ACC112 (cell line): ENCODE measurements around the gene TCERG1L.

ENCODE experiments used
- H2AFZ ChIP-seq: fragments of 200-600 bp; sonication (generic); one replicate; pipeline ENCODE4 v1.6.0; 2017; ENCODE audit warnings: antibody characterized with exemption, low read length; ENCODE audit not compliant: unreplicated experiment
- H3K27ac ChIP-seq: fragments of 200-600 bp; sonication (generic); 2 replicates; pipeline ENCODE4 v1.5.1; 2014; ENCODE audit warnings: low read depth, mild to moderate bottlenecking, antibody characterized with exemption, low read length, moderate library complexity
- H3K27me3 ChIP-seq: fragments of 200-600 bp; sonication (generic); 2 replicates; pipeline ENCODE4 v1.6.1; 2014; ENCODE audit warnings: mild to moderate bottlenecking, antibody characterized with exemption, low read length, moderate library complexity, mixed read lengths; ENCODE audit not compliant: insufficient read depth
- H3K36me3 ChIP-seq: fragments of 200-600 bp; sonication (generic); 2 replicates; pipeline ENCODE4 v1.6.1; 2016; ENCODE audit warnings: mild to moderate bottlenecking, antibody characterized with exemption, low read length, moderate library complexity, mixed read lengths; ENCODE audit not compliant: insufficient read depth
- H3K4me1 ChIP-seq: fragments of 200-600 bp; sonication (generic); one replicate; pipeline ENCODE4 v1.6.1; 2016; ENCODE audit warnings: low read length, mixed read lengths; ENCODE audit not compliant: insufficient read depth, unreplicated experiment, control insufficient read depth
- H3K4me3 ChIP-seq: fragments of 200-600 bp; sonication (generic); 2 replicates; pipeline ENCODE4 v1.5.1; 2014; ENCODE audit warnings: mild to moderate bottlenecking, low read depth, low read length
- H3K79me2 ChIP-seq: fragments of 200-600 bp; sonication (generic); one replicate; pipeline ENCODE4 v1.6.0; 2016; ENCODE audit warnings: low read length; ENCODE audit not compliant: control insufficient read depth, unreplicated experiment, insufficient read depth

The TCERG1L gene

GRCh38 chr10:131246775-131247174 is 64.7 kb downstream of the TCERG1L start:
- Histone ChIP-seq H3K79me2 (no peaks in the 10 kb centered on the region), H3K36me3 (no peaks in the 10 kb centered on the region), H3K4me3 (no peak overlapping the region), H3K27ac (no peak overlapping the region), H2AFZ (no peak overlapping the region), H3K27me3 (no peaks in the 10 kb centered on the region), H3K4me1 (no peaks in the 10 kb centered on the region)

DNA sequence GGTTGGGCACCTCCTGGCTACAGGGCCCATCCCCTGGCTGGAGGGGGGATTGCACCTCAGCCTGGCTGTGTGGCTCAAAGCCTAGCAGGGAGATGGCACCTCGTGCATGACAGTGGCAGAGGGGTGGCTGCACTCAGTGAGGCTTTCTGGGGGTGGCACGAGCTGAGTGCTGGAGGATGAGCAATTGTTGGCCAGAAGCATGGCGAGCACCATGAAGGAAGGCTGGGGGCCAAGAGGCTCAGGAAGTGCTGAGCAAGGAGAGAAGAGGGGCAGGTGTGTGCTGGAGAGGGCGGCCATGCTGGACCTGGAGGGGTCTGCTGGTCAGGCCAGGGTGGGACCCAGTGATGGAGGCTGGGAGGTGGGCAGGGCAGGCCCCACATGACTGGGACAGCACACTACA is 65.4 kb downstream of the TCERG1L start:
- H3K4me3 ChIP-seq, result no peak overlapping the region
- no peaks in the 10 kb centered on the region for H3K36me3 ChIP-seq
- no peaks in the 10 kb centered on the region for H3K79me2 ChIP-seq
- no peaks in the 10 kb centered on the region for H3K4me1 ChIP-seq
- no peak overlapping the region for H3K27ac ChIP-seq
- no peak overlapping the region for H2AFZ ChIP-seq
- H3K27me3 ChIP-seq, result no peaks in the 10 kb centered on the region

DNA sequence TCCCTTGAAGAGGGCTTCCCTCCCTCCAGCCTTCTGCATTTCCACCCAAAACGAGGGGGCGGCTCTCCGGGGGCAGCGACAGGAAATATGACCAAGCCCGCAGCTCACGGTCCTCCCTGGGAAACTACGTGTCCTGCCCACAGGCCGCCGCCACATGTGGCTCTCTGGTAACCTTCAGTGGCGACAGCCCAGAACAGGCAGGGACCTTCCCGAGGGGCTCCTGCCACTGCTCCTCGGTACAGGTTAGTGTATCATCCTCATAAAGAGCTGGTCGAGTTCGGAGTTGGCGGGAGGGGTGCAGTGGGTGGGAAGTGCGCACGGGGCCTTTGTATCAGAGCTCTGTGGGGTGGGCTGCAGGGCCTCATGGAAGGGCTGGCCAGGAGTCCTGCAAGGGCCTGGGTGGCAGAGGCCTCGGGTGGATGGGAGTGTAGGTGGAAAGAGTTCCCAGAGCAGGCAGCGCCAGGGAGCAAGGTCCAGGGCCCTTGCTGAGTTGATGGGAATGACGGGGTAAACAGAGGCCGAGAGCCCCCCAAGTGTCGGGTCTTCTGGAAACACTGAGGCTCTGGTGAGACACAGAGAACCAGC is 66.0 kb downstream of the TCERG1L start:
- no peak overlapping the region for H3K27ac ChIP-seq
- H3K4me1 ChIP-seq, result no peaks in the 10 kb centered on the region
- no peaks in the 10 kb centered on the region for H3K27me3 ChIP-seq
- no peaks in the 10 kb centered on the region for H3K36me3 ChIP-seq
- no peak overlapping the region for H3K4me3 ChIP-seq
- H2AFZ ChIP-seq, result no peak overlapping the region
- H3K79me2 ChIP-seq, result no peaks in the 10 kb centered on the region

GRCh38 chr10:131244836-131245235 is 66.7 kb downstream of the TCERG1L start:
- Histone ChIP-seq H3K4me3 (no peak overlapping the region), H3K27me3 (no peaks in the 10 kb centered on the region), H3K27ac (no peak overlapping the region), H3K36me3 (no peaks in the 10 kb centered on the region), H3K4me1 (no peaks in the 10 kb centered on the region), H3K79me2 (no peaks in the 10 kb centered on the region), H2AFZ (no peak overlapping the region)

DNA sequence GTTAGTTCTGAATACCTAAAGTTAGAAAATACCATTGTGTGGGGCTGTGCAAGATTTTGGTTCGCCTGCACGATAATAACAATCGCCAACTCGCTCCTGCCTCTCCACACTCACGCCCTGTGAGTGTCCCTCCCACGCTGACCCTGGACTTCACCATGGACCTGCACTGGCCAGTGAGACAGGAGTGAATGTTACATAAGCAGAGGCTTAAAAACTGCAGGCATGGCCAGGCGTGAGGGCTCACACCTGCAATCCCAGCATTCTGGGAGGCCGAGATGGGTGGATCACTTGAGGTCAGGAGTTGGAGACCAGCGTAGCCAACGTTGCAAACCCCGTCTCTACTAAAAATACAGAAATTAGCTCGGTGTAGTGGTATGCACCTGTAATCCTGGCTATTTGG is 68.4 kb downstream of the TCERG1L start:
- Histone ChIP-seq H3K4me3 (no peak overlapping the region), H3K36me3 (no peaks in the 10 kb centered on the region), H2AFZ (no peak overlapping the region), H3K79me2 (no peaks in the 10 kb centered on the region), H3K4me1 (no peaks in the 10 kb centered on the region), H3K27me3 (no peaks in the 10 kb centered on the region), H3K27ac (no peak overlapping the region)

- Histone ChIP-seq H3K4me1 (no peaks in the 10 kb centered on the region), H2AFZ (no peak overlapping the region), H3K27ac (no peak overlapping the region), H3K27me3 (no peaks in the 10 kb centered on the region), H3K36me3 (no peaks in the 10 kb centered on the region), H3K79me2 (no peaks in the 10 kb centered on the region), H3K4me3 (no peak overlapping the region)
Measured at GRCh38 chr10:131242007-131242406, 69.5 kb downstream of the TCERG1L start.

GRCh38 chr10:131240691-131241090 is 70.8 kb downstream of the TCERG1L start:
- Histone ChIP-seq H3K27ac (no peak overlapping the region), H3K36me3 (no peaks in the 10 kb centered on the region), H3K4me1 (no peaks in the 10 kb centered on the region), H3K79me2 (no peaks in the 10 kb centered on the region), H2AFZ (no peak overlapping the region), H3K27me3 (no peaks in the 10 kb centered on the region), H3K4me3 (no peak overlapping the region)

DNA sequence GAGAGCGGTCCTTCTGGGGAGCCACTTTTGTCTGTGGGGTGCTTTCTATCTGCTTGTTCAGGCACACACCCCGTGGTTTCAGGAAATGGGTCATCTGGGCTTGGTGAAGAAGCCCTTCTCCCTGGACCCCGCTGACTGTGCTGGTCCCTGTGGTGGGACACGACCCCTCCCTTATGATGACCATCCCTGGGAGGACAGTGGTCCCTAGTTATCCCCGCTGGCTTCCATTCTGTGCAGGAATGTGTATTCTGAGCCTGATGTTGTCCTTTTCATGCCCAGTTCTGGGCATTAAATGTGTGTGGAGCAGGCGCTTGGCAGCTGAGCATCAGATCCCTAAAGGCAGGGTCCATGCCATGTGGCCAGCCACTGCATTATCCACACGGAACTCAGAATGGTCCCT is 71.6 kb downstream of the TCERG1L start:
- Histone ChIP-seq H3K36me3 (no peaks in the 10 kb centered on the region), H3K27ac (no peak overlapping the region), H3K27me3 (no peaks in the 10 kb centered on the region), H2AFZ (no peak overlapping the region), H3K79me2 (no peaks in the 10 kb centered on the region), H3K4me1 (no peaks in the 10 kb centered on the region), H3K4me3 (no peak overlapping the region)

- Histone ChIP-seq H2AFZ (no peak overlapping the region), H3K27me3 (no peaks in the 10 kb centered on the region), H3K36me3 (no peaks in the 10 kb centered on the region), H3K4me3 (no peak overlapping the region), H3K27ac (no peak overlapping the region), H3K79me2 (no peaks in the 10 kb centered on the region), H3K4me1 (no peaks in the 10 kb centered on the region)
Measured at GRCh38 chr10:131239450-131239849, 72.1 kb downstream of the TCERG1L start.

DNA sequence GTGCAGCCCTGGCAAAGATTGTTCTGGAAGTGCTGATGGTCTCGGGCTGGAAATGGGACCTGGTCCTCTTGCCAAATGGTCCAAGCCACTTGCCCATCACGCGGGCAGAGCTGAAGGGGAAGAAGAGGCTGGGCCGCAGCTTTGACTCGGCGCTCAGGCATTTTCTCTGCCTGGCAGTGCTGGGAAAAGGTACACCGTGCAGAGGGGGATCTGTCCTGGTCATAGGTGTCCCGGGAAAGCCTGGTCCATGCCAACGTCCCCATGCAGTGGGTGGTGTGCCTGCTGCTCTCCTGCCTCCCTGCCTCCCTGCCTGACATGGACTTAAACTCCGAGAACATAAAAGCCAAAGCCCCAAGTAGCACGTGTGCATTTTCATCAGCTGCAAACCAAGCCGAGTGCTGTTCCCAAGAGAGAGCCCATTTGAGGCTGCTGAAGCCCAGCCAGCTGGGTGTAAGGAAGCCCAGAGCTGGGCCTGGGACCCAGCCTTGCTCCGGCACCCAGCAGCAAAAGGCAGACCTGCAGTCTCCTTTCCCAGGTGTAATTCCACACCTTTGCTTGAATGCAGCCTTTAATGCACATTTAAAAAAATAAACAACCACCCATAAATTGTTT is 72.7 kb downstream of the TCERG1L start:
- Histone ChIP-seq H3K27ac (no peak overlapping the region), H3K4me3 (no peak overlapping the region), H3K27me3 (no peaks in the 10 kb centered on the region), H2AFZ (no peak overlapping the region), H3K4me1 (no peaks in the 10 kb centered on the region), H3K79me2 (no peaks in the 10 kb centered on the region), H3K36me3 (no peaks in the 10 kb centered on the region)

DNA sequence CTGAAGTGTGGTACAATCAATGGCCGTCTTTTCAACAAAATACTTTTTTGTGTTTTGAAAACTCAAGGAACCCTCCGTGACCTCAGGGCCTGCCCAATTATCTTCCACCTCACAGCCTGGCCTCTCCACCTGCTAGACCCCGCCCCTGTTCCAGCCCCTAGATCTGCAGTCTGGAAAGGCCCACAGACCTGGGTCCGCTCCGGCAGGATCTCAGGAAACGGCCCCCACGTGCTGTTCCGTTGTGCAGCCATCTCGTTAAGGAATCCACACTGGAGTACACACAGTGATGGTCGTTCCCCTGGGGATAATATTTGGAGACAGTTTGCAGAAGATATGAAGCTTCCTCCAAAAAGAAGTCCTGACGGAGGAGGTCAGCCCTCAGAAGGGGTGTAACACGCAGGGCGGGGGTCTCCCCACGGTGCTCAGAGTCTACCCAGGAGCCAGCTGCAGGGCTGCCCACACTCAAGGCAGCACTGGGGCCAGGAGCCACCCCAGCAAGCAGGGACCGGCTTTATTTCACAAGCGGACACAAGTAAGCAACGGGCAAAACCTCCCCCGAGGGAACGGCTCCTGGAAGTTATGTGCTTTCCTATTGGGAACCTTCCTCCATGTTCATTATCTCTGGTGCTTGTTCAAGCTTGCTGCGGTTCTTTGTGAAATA is 73.4 kb downstream of the TCERG1L start:
- H3K4me1 ChIP-seq, result no peaks in the 10 kb centered on the region
- no peak overlapping the region for H2AFZ ChIP-seq
- H3K27ac ChIP-seq, result no peak overlapping the region

More for the DNA sequence above, 73.4 kb downstream of the TCERG1L start:
- Histone ChIP-seq H3K4me3 (no peak overlapping the region), H3K36me3 (no peaks in the 10 kb centered on the region), H3K27me3 (no peaks in the 10 kb centered on the region), H3K79me2 (no peaks in the 10 kb centered on the region)
